Dermis blood vessel endothelial cell (primary cell): ENCODE data around the gene SEMA6B. TPM values are rescaled to one million over a fixed set of nuclear protein-coding genes. Genes with fewer than 3 reads are reported as not detected.

ENCODE experiments used
- DNase-seq: peaks from one replicate; pipeline ENCODE4 v3.0.0; 2010
- total RNA-seq: library from RNA; depleted of rRNA; stranded (reverse); fragments of >200 nt; gene quantifications from 2 replicates; pipeline ENCODE4 v1.2.3, GENCODE V29; 2014

The SEMA6B gene
- total RNA-seq, 1 donor from 2014 or later: 143 TPM

- DNase-seq: no peak
Observed at GRCh38 chr19:4505570-4506448, 53.7 kb downstream of the SEMA6B start.

- no peak for DNase-seq
Observed at GRCh38 chr19:4504891-4505569, 54.5 kb downstream of the SEMA6B start.

GRCh38 chr19:4504297-4504701 is 55.2 kb downstream of the SEMA6B start:
- no peak for DNase-seq

GRCh38 chr19:4503825-4504170 is 55.7 kb downstream of the SEMA6B start:
- DNase-seq: no peak

GRCh38 chr19:4503132-4503824 is 56.2 kb downstream of the SEMA6B start:
- DNase-seq: no peak

GRCh38 chr19:4502282-4503131 is 57.0 kb downstream of the SEMA6B start:
- no peak for DNase-seq

GRCh38 chr19:4501691-4502090 is 57.8 kb downstream of the SEMA6B start:
- DNase-seq: no peak

- DNase-seq: no peak
Observed at GRCh38 chr19:4500841-4501591, 58.5 kb downstream of the SEMA6B start.

GRCh38 chr19:4499855-4500254 is 59.6 kb downstream of the SEMA6B start:
- DNase-seq: no peak

- DNase-seq: no peak
Observed at GRCh38 chr19:4499318-4499717, 60.2 kb downstream of the SEMA6B start.

GRCh38 chr19:4498694-4499093 is 60.8 kb downstream of the SEMA6B start:
- DNase-seq: no peak

- no peak for DNase-seq
Observed at GRCh38 chr19:4497770-4498389, 61.6 kb downstream of the SEMA6B start.

GRCh38 chr19:4496304-4496703 is 63.2 kb downstream of the SEMA6B start:
- no peak for DNase-seq

GRCh38 chr19:4495471-4495870 is 64.0 kb downstream of the SEMA6B start:
- DNase-seq: no peak

GRCh38 chr19:4494691-4495064 is 64.8 kb downstream of the SEMA6B start:
- DNase-seq: no peak

GRCh38 chr19:4493929-4494690 is 65.4 kb downstream of the SEMA6B start:
- DNase-seq: no peak

GRCh38 chr19:4493104-4493928 is 66.2 kb downstream of the SEMA6B start:
- DNase-seq: no peak
